Parathyroid adenoma (tissue), 2 donors: ENCODE results near the gene DRAP1.
"Not testable (repeated sequence)": the region's sequence is repeated elsewhere in the genome, so short reads cannot be mapped to it uniquely, and the experiment has no call there.

ENCODE experiments used
- H2AFZ ChIP-seq: fragments of 300-600 bp; sonication (generic); one replicate; pipeline ENCODE4 v1.7.0; 2017; ENCODE audit warnings: antibody characterized with exemption, mild to moderate bottlenecking
- H3K27ac ChIP-seq: fragments of 300-600 bp; sonication (generic); one replicate; pipeline ENCODE4 v1.7.0; 2017
- H3K27me3 ChIP-seq: fragments of 300-600 bp; sonication (generic); one replicate; pipeline ENCODE4 v1.7.0; 2017; ENCODE audit warnings: low read length; ENCODE audit not compliant: control insufficient read depth, insufficient read depth
- H3K36me3 ChIP-seq: fragments of 300-600 bp; sonication (generic); one replicate; pipeline ENCODE4 v1.7.0; 2017; ENCODE audit warnings: low read length; ENCODE audit not compliant: control insufficient read depth, insufficient read depth
- H3K4me1 ChIP-seq: fragments of 300-600 bp; sonication (generic); one replicate; pipeline ENCODE4 v1.7.0; 2017; ENCODE audit warnings: control low read depth
- H3K4me2 ChIP-seq: fragments of 300-600 bp; sonication (generic); one replicate; pipeline ENCODE4 v1.7.0; 2017; ENCODE audit warnings: low read length
- H3K4me3 ChIP-seq: fragments of 300-600 bp; sonication (generic); one replicate; pipeline ENCODE4 v1.7.0; 2017; ENCODE audit warnings: low read depth, low read length
- H3K79me2 ChIP-seq: fragments of 300-600 bp; sonication (generic); one replicate; pipeline ENCODE4 v1.7.0; 2017; ENCODE audit warnings: control low read depth
- H3K9ac ChIP-seq: fragments of 300-600 bp; sonication (generic); one replicate; pipeline ENCODE4 v1.7.0; 2017; ENCODE audit warnings: mild to moderate bottlenecking
- H3K9me3 ChIP-seq: fragments of 300-600 bp; sonication (generic); one replicate; pipeline ENCODE4 v1.7.0; 2017; ENCODE audit warnings: low read length; ENCODE audit not compliant: control insufficient read depth
- TF ChIP-seq, protein P1 (sequence below): fragments of 300-600 bp; sonication (generic); IDR thresholded peaks from one replicate; pipeline ENCODE4 v1.7.0; 2017; ENCODE audit warnings: antibody characterized with exemption, mild to moderate bottlenecking
- donor health status: primary hyperparathyroidism.

The DRAP1 gene

DNA sequence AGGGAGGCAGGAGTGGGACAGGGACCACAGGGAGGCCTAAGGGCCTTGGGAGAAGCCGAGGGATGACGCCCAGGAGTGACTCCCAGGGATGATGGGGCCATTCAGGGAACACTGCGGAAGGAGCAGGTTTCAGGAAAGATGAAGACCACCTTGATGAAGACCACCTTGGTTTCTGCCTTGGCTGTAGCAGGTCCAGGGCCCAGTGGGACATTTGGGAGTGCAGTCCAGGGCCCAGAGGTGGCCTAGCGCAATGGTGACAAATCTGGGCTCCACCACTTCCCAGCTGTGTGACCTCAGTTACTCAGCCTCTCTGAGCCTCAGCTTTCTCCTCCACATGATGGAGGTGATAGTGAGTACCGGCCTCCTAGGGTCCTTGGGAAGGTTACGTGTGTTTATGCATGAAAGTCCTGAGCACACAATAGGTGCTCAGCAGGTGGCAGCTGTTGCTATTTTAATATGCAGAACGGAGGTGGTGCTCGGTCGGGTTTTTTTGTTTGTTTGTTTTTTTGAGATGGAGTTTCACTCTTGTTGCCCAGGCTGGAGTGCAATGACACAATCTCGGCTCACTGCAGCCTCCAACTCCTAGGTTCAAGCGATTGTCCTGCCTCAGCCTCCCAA, 26.8 kb downstream of the DRAP1 start:
- Histone ChIP-seq H3K79me2 (no peaks in the 10 kb centered on the region), H3K9me3 (no peaks in the 10 kb centered on the region), H3K27ac (no peak overlapping the region), H3K4me3 (no peak overlapping the region), H3K27me3 (no peaks in the 10 kb centered on the region), H3K4me1 (no peaks in the 10 kb centered on the region), H3K9ac (no peak overlapping the region), H2AFZ (no peak overlapping the region), H3K36me3 (no peaks in the 10 kb centered on the region), H3K4me2 (no peak overlapping the region)
- TF ChIP-seq, protein P1, sequence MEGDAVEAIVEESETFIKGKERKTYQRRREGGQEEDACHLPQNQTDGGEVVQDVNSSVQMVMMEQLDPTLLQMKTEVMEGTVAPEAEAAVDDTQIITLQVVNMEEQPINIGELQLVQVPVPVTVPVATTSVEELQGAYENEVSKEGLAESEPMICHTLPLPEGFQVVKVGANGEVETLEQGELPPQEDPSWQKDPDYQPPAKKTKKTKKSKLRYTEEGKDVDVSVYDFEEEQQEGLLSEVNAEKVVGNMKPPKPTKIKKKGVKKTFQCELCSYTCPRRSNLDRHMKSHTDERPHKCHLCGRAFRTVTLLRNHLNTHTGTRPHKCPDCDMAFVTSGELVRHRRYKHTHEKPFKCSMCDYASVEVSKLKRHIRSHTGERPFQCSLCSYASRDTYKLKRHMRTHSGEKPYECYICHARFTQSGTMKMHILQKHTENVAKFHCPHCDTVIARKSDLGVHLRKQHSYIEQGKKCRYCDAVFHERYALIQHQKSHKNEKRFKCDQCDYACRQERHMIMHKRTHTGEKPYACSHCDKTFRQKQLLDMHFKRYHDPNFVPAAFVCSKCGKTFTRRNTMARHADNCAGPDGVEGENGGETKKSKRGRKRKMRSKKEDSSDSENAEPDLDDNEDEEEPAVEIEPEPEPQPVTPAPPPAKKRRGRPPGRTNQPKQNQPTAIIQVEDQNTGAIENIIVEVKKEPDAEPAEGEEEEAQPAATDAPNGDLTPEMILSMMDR, result no peak

- TF ChIP-seq, protein P1, result no peak
- Histone ChIP-seq H3K9me3 (no peaks in the 10 kb centered on the region), H3K4me2 (no peak overlapping the region), H3K9ac (no peak overlapping the region), H3K36me3 (no peaks in the 10 kb centered on the region), H3K27ac (no peak overlapping the region), H3K4me3 (no peak overlapping the region), H3K4me1 (no peaks in the 10 kb centered on the region), H2AFZ (no peak overlapping the region), H3K27me3 (no peaks in the 10 kb centered on the region), H3K79me2 (no peaks in the 10 kb centered on the region)
These were observed 27.4 kb downstream of the DRAP1 start for GRCh38 chr11:65946655-65947054.

GRCh38 chr11:65947133-65947532, 27.9 kb downstream of the DRAP1 start:
- no peak overlapping the region for H3K27ac ChIP-seq
- no peak overlapping the region for H3K4me2 ChIP-seq
- H3K4me1 ChIP-seq, result no peaks in the 10 kb centered on the region
- no peaks in the 10 kb centered on the region for H3K36me3 ChIP-seq
- no peaks in the 10 kb centered on the region for H3K27me3 ChIP-seq
- H2AFZ ChIP-seq, result no peak overlapping the region
- TF ChIP-seq, protein P1, result no peak
- no peaks in the 10 kb centered on the region for H3K9me3 ChIP-seq
- no peak overlapping the region for H3K9ac ChIP-seq
- no peak overlapping the region for H3K4me3 ChIP-seq
- no peaks in the 10 kb centered on the region for H3K79me2 ChIP-seq

GRCh38 chr11:65947603-65948125, 28.4 kb downstream of the DRAP1 start:
- H3K9me3 ChIP-seq, result no peaks in the 10 kb centered on the region
- no peak overlapping the region for H3K4me3 ChIP-seq
- H3K27ac ChIP-seq, result no peak overlapping the region
- H3K36me3 ChIP-seq, result no peaks in the 10 kb centered on the region
- H2AFZ ChIP-seq, result no peak overlapping the region
- no peak overlapping the region for H3K9ac ChIP-seq
- H3K79me2 ChIP-seq, result no peaks in the 10 kb centered on the region
- H3K27me3 ChIP-seq, result no peaks in the 10 kb centered on the region
- no peaks in the 10 kb centered on the region for H3K4me1 ChIP-seq
- TF ChIP-seq, protein P1, result no peak
- no peak overlapping the region for H3K4me2 ChIP-seq

DNA sequence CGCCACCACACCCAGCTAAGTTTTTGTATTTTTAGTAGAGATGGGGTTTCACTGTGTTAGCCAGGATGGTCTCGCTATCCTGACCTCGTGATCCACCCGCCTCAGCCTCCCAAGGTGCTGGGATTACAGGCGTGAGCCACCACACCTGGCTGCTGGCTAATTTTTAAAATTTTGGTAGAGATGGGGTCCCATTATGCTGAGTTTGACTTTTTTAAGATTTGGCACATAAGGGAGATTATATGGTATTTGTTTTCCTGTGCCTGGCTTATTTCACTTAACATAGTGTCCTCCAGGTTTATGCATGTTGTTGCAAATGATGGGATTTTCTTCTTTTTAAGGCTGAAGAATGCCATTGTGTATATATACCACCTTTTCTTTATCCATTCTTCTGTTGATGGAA, 31.5 kb downstream of the DRAP1 start:
- not testable (repeated sequence) for H3K9ac ChIP-seq, H2AFZ ChIP-seq, H3K4me2 ChIP-seq, H3K9me3 ChIP-seq, H3K36me3 ChIP-seq, H3K4me3 ChIP-seq, H3K4me1 ChIP-seq, H3K27me3 ChIP-seq, H3K79me2 ChIP-seq, H3K27ac ChIP-seq

DNA sequence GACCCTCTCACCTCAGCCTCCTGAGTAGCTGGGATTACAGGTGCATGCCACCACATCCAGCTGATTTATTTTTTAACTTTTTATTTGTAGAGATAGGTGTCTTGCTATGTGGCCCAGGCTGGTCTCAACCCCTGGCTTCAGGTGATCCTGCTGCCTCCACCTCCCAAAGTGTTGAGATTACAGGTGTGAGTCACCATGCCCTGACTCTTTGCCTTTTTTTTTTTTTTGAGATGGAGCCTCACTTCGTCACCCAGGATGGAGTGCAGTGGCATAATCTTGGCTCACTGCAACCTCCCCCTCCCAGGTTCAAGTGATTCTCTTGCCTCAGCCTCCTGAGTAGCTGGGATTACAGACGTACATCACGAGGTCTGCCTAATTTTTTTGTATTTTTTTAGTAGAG, 32.4 kb downstream of the DRAP1 start:
- H3K79me2 ChIP-seq, H3K4me3 ChIP-seq, H3K4me1 ChIP-seq, H3K27ac ChIP-seq, H3K9ac ChIP-seq, H3K9me3 ChIP-seq, H3K27me3 ChIP-seq, H3K4me2 ChIP-seq, H2AFZ ChIP-seq, H3K36me3 ChIP-seq: not testable (repeated sequence)
